Gastrocnemius medialis (tissue), 4 donors: Measurements from ENCODE around the gene MBD3. TPM values are rescaled to one million over a fixed set of nuclear protein-coding genes. Genes with fewer than 3 reads are reported as not detected.

ENCODE experiments used
- ATAC-seq, 2 donors: fragments of 150-250 bp; one replicate each; pipeline ENCODE4 v1.9.1; 2016
- DNase-seq, 2 donors: peaks; one replicate each; pipeline ENCODE4 v3.0.0-alpha.2; 2019
- H3K27ac ChIP-seq, 4 donors: fragments of 200-600 bp; sonication (generic); 1 replicate in 1 of 4; 2 replicates in 3 of 4; pipeline ENCODE4 v1.5.1; 2016 to 2018; ENCODE audit warnings: mild to moderate bottlenecking in 2 of 4, moderate library complexity in 1 of 4
- H3K27me3 ChIP-seq, 3 donors: fragments of 200-600 bp; sonication (generic) in 2 of 3; 1 replicate in 1 of 3; 2 replicates in 2 of 3; pipeline versions ENCODE4 v1.5.1 to v1.6.0; 2016 to 2019; ENCODE audit warnings: mild to moderate bottlenecking in 1 of 3, moderate library complexity in 1 of 3
- H3K36me3 ChIP-seq, 2 donors: fragments of 200-600 bp; sonication (generic) in 1 of 2; one replicate each; pipeline ENCODE4 v1.5.1; 2017 to 2018
- H3K4me1 ChIP-seq, 2 donors: fragments of 200-600 bp; sonication (generic) in 1 of 2; one replicate each; pipeline ENCODE4 v1.5.1; 2016 to 2017; ENCODE audit warnings: mild to moderate bottlenecking in 2 of 2
- H3K4me3 ChIP-seq, 4 donors: fragments of 200-600 bp; sonication (generic) in 3 of 4; 1 replicate in 1 of 4; 2 replicates in 3 of 4; pipeline ENCODE4 v1.5.1; 2016 to 2019; ENCODE audit warnings: mild to moderate bottlenecking in 2 of 4
- H3K9me3 ChIP-seq, 3 donors: fragments of 200-600 bp; sonication (generic) in 2 of 3; 1 replicate in 1 of 3; 2 replicates in 2 of 3; pipeline ENCODE4 v1.5.1; 2016 to 2019
- POLR2A ChIP-seq, 2 donors: fragments of 450-650 bp; IDR thresholded peaks; one replicate each; pipeline ENCODE4 v1.6.1; 2017; ENCODE audit warnings: antibody characterized with exemption in 2 of 2, mild to moderate bottlenecking in 2 of 2, moderate library complexity in 2 of 2
- in situ Hi-C, 4 donors: fragments of 200-750 bp; cut with MboI; loops; one replicate each; pipeline versions ENCODE4 v1.15.0 to v1.8.0; 2017; ENCODE audit warnings: low sequenced_read_pairs in 4 of 4
- intact Hi-C: fragments of 100-400 bp; cut with DNase I; formaldehyde crosslinking; loops from one replicate; pipeline ENCODE4 v1.15.1; 2023; ENCODE audit warnings: low total_unique reads
- total RNA-seq, 4 donors: library from RNA; depleted of rRNA; stranded (reverse); fragments of >200 nt; gene quantifications; one replicate each; pipeline versions ENCODE4 v1.1.0 to v1.2.3, GENCODE V29; 2016
- TF ChIP-seq, protein P1 (sequence below), 5 experiments: fragments of 450-650 bp in 3 of 5; fragments of 200-600 bp in 2 of 5; sonication (generic) in 2 of 5; IDR thresholded peaks in 4 of 5; conservative IDR thresholded peaks in 1 of 5; 1 replicate in 4 of 5; 2 replicates in 1 of 5; pipeline ENCODE4 v1.5.1; 2016 to 2019; ENCODE audit warnings: antibody characterized with exemption in 5 of 5, mild to moderate bottlenecking in 3 of 5, moderate library complexity in 3 of 5

The MBD3 gene
- total RNA-seq, 4 donors from 2014 or later, result 66.9 to 147 (median 118) TPM

GRCh38 chr19:1574354-1575136 lies 18.1 kb downstream of the MBD3 start:
- Histone ChIP-seq H3K27me3 (no peaks in the 10 kb centered on the region), H3K36me3 (peaks cover 0 to 22% of the 10 kb centered on the region in 2 donors), H3K4me3 (no peak overlapping the region), H3K4me1 (no peaks in the 10 kb centered on the region), H3K27ac (no peak overlapping the region), H3K9me3 (no peaks in the 10 kb centered on the region)
- TF ChIP-seq, protein P1, sequence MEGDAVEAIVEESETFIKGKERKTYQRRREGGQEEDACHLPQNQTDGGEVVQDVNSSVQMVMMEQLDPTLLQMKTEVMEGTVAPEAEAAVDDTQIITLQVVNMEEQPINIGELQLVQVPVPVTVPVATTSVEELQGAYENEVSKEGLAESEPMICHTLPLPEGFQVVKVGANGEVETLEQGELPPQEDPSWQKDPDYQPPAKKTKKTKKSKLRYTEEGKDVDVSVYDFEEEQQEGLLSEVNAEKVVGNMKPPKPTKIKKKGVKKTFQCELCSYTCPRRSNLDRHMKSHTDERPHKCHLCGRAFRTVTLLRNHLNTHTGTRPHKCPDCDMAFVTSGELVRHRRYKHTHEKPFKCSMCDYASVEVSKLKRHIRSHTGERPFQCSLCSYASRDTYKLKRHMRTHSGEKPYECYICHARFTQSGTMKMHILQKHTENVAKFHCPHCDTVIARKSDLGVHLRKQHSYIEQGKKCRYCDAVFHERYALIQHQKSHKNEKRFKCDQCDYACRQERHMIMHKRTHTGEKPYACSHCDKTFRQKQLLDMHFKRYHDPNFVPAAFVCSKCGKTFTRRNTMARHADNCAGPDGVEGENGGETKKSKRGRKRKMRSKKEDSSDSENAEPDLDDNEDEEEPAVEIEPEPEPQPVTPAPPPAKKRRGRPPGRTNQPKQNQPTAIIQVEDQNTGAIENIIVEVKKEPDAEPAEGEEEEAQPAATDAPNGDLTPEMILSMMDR (IDR thresholded peaks at IDR 0.05 in 4 of 5, conservative IDR thresholded peaks at IDR 0.05 in 1 of 5), result no peak
- TF ChIP-seq POLR2A (IDR thresholded peaks at IDR 0.05), result no peak
- no peak for DNase-seq
- in situ Hi-C loops (no loop called here), intact Hi-C loops (no loop called here)
- ATAC-seq, result no peak

- no peak for TF ChIP-seq POLR2A (IDR thresholded peaks at IDR 0.05)
- TF ChIP-seq, protein P1 (IDR thresholded peaks at IDR 0.05 in 4 of 5, conservative IDR thresholded peaks at IDR 0.05 in 1 of 5), result no peak
- no peak overlapping the region for H3K4me3 ChIP-seq
- in situ Hi-C loops, result no loop called here
- peaks cover 4% of the 10 kb centered on the region in 2 donors for H3K4me1 ChIP-seq
- no peaks in the 10 kb centered on the region for H3K27me3 ChIP-seq
- intact Hi-C loops, result no loop called here
- no peak overlapping the region for H3K27ac ChIP-seq
- peaks cover 0 to 11% of the 10 kb centered on the region in 2 donors for H3K36me3 ChIP-seq
- no peak for DNase-seq
- no peak for ATAC-seq
- no peaks in the 10 kb centered on the region for H3K9me3 ChIP-seq
Measured at GRCh38 chr19:1572795-1573194, 19.9 kb downstream of the MBD3 start.

- intact Hi-C loops (no loop called here), in situ Hi-C loops (no loop called here)
- no peak for TF ChIP-seq POLR2A (IDR thresholded peaks at IDR 0.05)
- TF ChIP-seq, protein P1 (IDR thresholded peaks at IDR 0.05 in 4 of 5, conservative IDR thresholded peaks at IDR 0.05 in 1 of 5), result no peak
- Histone ChIP-seq H3K9me3 (no peaks in the 10 kb centered on the region), H3K27me3 (peaks cover 5 to 8% (median 5%) of the 10 kb centered on the region in 3 donors), H3K4me3 (no peak overlapping the region), H3K27ac (no peak overlapping the region), H3K36me3 (no peaks in the 10 kb centered on the region), H3K4me1 (peaks cover 4% of the 10 kb centered on the region in 2 donors)
- no peak for DNase-seq
- no peak for ATAC-seq
Measured at GRCh38 chr19:1571358-1571757, 21.3 kb downstream of the MBD3 start.

GRCh38 chr19:1570836-1571235 lies 21.8 kb downstream of the MBD3 start:
- H3K27me3 ChIP-seq, result peaks cover 6 to 8% (median 8%) of the 10 kb centered on the region in 3 donors

More at GRCh38 chr19:1570836-1571235, 21.8 kb downstream of the MBD3 start:
- Histone ChIP-seq H3K36me3 (no peaks in the 10 kb centered on the region), H3K27ac (no peak overlapping the region), H3K9me3 (no peaks in the 10 kb centered on the region), H3K4me3 (no peak overlapping the region), H3K4me1 (peaks cover 4 to 7% of the 10 kb centered on the region in 2 donors)
- DNase-seq, result no peak
- no peak for TF ChIP-seq POLR2A (IDR thresholded peaks at IDR 0.05)
- TF ChIP-seq, protein P1 (IDR thresholded peaks at IDR 0.05 in 4 of 5, conservative IDR thresholded peaks at IDR 0.05 in 1 of 5), result no peak
- in situ Hi-C loops, result no loop called here
- intact Hi-C loops, result no loop called here
- ATAC-seq, result no peak
